CD4-positive, alpha-beta T cell treated with Interleukin-17A for 1 hour (primary cell): ENCODE results near the gene LSS.
"Not testable (repeated sequence)": the region's sequence is repeated elsewhere in the genome, so short reads cannot be mapped to it uniquely, and the experiment has no call there.

ENCODE experiments used
- DNase-seq: peaks from one replicate; pipeline ENCODE4 v3.0.0-alpha.2; 2020

Gene LSS

DNA sequence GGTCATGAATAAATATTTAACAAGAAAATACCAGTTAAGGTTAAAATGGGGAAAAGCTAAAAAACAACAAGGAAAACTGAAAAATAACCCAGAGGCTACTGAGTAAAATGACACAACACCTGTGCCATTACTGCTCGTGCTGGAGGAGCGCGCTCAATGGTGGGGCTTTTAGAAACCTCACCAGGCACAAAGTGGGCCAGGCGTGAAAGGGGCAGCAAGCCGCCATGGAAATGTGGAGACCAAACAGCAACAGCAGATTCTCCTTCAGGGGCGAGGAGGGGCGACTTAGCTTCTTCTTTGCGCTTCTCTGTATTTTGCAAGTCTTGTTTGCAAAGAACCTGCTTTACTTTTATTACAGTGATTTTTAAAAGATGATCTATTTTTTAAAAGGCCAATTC lies 25.4 kb downstream of the LSS start:
- DNase-seq: no peak

- DNase-seq: peak; percentile 6
Observed at GRCh38 chr21:46202592-46203202, 25.9 kb downstream of the LSS start.

- DNase-seq: not testable (repeated sequence)
Observed at GRCh38 chr21:46200877-46201803, 27.4 kb downstream of the LSS start.

- DNase-seq: no peak
Observed at GRCh38 chr21:46199436-46200373, 28.9 kb downstream of the LSS start.

- DNase-seq: no peak
Observed at GRCh38 chr21:46196733-46197132, 31.8 kb downstream of the LSS start.

- DNase-seq: no peak
Observed at GRCh38 chr21:46195595-46196195, 32.9 kb downstream of the LSS start.

DNA sequence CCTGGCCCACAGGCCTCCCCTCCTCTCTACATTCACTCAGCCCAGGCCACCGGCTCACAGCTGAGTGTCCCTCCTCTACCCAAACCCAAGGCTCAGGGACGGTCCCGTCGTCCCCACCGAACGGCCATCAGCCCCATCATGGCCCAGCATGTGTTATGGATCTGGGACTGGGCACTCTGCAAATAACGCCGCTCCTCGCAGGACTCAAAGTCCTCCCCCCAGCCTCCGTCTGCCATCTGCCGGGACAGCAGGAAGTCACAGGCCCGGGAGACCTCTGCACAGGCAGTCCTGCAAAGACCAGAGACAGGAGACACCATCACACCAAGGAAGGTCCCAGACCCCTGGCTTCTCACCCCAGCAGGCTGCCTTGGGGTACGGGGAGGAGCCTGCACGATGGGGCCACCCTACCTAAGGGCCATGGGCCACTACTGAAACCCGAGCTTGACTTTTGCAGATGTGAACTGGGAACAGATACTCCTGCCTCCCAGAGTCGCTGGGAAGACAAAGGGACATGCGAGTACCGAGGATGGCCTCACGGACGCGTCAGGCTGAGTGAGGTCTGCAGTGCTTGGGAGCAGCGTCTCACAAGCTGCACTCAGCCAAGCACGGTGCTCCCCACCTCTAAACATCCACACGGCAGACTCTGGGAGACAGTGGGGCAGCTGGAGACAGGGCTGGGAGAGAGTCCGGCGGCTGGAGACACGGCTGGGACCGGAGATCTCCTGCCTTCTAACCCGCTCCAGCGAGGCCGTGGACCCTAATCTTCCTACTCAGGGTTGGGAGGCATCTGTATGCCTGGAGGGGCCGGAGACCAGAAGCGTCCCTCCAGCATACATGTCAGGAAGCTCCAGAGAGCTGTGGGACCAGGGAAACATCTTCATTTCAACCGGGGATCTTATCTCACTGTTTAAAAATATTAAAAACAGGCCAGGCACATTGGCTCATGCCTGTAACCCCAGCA lies 33.9 kb downstream of the LSS start:
- DNase-seq: no peak

GRCh38 chr21:46193829-46194373 lies 34.7 kb downstream of the LSS start:
- DNase-seq: no peak

DNA sequence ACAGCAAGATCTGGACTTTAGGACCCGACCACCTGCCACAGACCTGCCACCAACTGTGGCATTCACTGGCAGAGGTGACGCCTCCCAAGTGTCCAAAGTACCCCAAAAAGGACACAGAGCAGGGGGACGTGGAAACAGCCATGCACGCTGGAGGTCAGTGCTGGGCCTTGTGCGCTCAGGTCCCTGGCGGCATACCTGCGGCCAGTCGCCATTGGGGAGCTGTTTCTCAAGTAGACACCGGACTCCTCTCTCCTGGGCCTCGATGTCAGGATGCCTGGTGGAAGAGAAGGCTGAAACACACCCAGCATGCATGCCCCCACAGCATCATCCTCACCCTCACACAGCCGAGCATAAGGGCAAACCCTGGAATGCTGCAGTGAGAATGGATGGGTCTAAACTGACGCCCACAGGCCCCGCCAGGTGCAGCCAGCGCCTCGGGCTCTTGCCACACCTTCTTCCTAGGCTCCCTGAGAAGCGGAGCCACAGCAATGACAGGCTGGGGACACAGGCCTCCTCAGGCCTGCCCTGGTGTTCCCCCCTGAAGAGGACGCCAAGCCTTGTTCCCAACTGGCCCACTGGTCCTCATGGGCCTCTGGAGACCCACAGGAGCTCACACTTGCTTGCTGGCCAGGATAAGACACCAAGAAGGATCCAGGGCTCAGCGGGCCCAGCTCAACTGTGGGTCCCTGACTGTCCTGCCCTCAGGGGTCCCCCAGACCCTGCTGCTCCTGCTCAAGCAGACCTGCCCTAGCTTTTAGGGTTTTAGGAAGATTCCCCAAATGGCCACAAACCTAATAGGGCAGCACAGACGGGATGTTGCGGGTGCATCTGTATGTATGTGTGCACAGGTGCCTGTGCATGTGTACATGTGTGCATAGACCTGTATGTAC lies 36.6 kb downstream of the LSS start:
- DNase-seq: no peak

DNA sequence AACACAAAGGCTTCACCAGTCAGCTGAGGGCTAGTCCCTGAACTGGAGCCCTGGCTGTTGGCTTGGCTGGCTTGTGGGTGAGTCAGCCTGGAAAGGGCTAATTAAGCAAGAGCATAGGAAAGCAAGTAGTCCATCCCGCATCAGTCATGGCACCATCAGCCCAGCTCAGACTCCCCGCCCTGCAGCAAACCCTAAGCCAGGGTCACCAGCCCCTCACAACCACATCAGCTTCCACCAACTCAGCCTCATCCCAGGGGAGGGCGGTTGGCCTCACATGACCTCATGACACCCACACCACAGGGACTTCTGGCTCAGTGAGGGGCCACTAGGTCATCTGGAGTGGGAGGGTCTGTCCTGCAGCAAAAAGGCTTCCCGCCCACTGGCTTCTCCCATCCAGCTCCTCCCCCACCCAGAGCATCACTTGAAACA lies 37.3 kb downstream of the LSS start:
- DNase-seq: no peak

DNA sequence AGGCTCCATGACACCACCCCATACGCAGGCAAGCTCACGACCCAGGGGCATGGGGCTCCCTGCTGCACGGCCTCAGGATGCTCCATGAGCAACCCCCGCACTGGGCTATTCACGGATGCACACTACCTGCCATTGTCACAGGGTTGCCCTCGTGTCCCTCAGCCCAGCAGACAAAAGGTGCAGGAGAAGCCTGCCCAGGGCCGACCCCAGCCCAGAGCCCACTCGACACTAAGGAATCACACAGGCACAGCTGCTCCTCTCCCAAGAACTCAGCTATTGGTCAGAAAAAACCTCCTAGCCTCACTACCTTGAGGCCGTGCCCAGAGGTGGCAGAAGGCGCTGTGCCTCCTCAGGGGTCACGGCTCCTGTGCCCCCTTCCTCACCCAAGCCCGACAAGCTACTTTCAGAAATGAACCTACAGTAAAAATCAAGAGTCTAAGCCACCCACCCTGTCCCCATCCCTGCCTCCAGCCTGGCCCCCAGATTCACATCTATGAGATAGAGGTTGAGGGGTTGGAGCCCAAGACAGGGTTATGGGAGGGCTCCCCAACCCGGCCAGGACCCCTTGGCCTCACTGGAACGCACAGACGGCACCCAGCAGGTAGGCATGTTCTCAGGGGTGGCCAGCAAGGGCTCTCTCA lies 38.0 kb downstream of the LSS start:
- no peak for DNase-seq

- no peak for DNase-seq
Observed at GRCh38 chr21:46189959-46190490, 38.5 kb downstream of the LSS start.

GRCh38 chr21:46189213-46189958 lies 39.2 kb downstream of the LSS start:
- DNase-seq: no peak

GRCh38 chr21:46188226-46189212 lies 40.1 kb downstream of the LSS start:
- no peak for DNase-seq

DNA sequence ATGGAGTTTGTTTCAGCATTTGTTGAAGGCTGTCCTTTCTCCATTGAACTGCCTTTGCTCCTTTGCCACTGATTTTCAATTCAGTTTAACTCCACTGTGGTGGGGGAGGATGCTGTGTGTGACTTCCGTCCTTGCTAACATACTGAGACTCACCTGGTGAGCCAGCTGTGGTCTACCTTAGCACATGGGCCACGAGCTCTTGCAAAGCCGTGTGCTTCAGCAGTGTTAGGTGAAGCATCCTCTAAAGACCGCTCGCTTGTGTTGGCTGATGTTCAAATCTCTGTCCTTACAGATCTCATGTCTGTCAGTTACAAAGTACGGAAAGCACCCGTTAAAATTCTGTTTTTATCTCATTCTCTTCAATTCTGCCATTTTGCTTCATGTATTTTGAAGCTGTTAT lies 40.8 kb downstream of the LSS start:
- no peak for DNase-seq

- no peak for DNase-seq
Observed at GRCh38 chr21:46187261-46187660, 41.3 kb downstream of the LSS start.

GRCh38 chr21:46185716-46186115 lies 42.9 kb downstream of the LSS start:
- DNase-seq: no peak
